OCI-LY7 (cell line): ENCODE measurements around the gene ACKR2.

Experiments
- CTCF ChIP-seq: fragments of 200-600 bp; sonication (generic); conservative IDR thresholded peaks from 2 replicates; pipeline ENCODE4 v1.5.1; 2014; ENCODE audit warnings: mild to moderate bottlenecking, antibody characterized with exemption, low read length, moderate library complexity, mixed read lengths
- EZH2phosphoT487 ChIP-seq: fragments of 200-600 bp; sonication (generic); IDR thresholded peaks from 2 replicates; pipeline ENCODE4 v1.6.1; 2018; ENCODE audit warnings: low read depth, borderline replicate concordance, mild to moderate bottlenecking, mixed run types, antibody characterized with exemption, low read length, moderate library complexity, mixed read lengths

- TF ChIP-seq CTCF (no peak), EZH2phosphoT487 (no peak)
Measured at GRCh38 chr3:42796332-42796885, 12.8 kb upstream of the ACKR2 start.
